Measurements from ENCODE around the gene PLEKHG5. TPM values are rescaled to one million over a fixed set of nuclear protein-coding genes. Genes with fewer than 3 reads are reported as not detected.
A peak's percentile ranks its signal among the peaks of the same experiment; 100 is the strongest.

Gene PLEKHG5
- total RNA-seq, 1 experiment from 2014 or later: 0.86 TPM

DNA sequence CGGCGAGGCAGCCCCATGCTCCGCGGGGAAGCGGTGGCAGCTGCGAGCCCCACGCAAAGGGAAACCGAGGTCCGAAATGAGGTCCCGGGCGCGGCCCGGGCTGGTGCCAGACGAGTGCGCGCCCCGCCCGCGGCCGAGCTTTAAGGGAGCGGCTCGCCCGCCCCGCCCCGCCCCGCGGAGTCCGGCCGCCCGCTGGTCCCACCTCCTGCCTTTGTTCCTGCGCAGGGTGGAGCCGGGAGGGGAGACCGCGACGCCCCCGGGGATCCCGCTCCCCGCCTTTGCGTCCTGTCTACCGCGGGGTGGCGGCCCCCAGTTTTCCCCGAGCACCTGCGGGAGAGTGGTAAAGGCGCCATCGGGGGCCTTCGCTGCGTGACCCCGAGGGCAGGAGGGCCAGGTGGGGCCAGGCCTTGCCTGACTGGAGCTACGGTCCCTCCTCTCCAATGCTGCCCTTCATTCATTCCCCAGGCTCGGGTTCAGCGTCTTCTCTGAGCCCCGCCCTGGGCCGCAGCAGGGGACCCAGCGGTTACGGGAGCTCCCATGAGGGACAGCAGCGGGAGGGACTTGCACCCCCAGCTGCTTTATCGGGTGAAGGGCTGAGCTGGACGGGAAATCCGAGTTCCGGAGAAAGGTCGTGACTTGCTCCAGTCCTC lies 71.5 kb downstream of the PLEKHG5 start, which contains the start of gene HES2:
HES2 (minus strand) TSS at position 116 of the 650 bp plus-strand sequence; CDS start at position 17, 99 bp downstream.
- CTCF ChIA-PET: interaction anchor here (0.5 to 1.1 kb wide), 5 partner anchors 12 to 875 kb away, joined by 3 to 9 read pairs (median 3); no protein-coding TSS in a partner anchor
- Histone ChIP-seq H3K4me3 (ENCODE audit: low read depth, low read length, poor library complexity, severe bottlenecking) (peak within 1 kb of the TSS; percentile 21), H3K9me3 (ENCODE audit: low read depth, low read length, poor library complexity, severe bottlenecking) (no peaks in the 10 kb centered on the region), H3K36me3 (ENCODE audit: insufficient read depth, low read length, poor library complexity, severe bottlenecking) (no peaks in the 10 kb centered on the region), H3K27ac (ENCODE audit: low read depth, low read length, poor library complexity, severe bottlenecking) (no peak within 1 kb of the TSS), H3K4me1 (ENCODE audit: insufficient read depth, low read length, poor library complexity, severe bottlenecking) (peaks cover 12% of the 10 kb centered on the region), H3K27me3 (replicated peaks; ENCODE audit: insufficient read depth, low read depth, low read length, poor library complexity) (peaks cover 94% of the 10 kb centered on the region)
- TF ChIP-seq EZH2 (IDR thresholded peaks at IDR 0.05; ENCODE audit: borderline replicate concordance, low read depth, low read length, poor library complexity, severe bottlenecking): peak; percentile 85
- TF ChIP-seq, protein P1, sequence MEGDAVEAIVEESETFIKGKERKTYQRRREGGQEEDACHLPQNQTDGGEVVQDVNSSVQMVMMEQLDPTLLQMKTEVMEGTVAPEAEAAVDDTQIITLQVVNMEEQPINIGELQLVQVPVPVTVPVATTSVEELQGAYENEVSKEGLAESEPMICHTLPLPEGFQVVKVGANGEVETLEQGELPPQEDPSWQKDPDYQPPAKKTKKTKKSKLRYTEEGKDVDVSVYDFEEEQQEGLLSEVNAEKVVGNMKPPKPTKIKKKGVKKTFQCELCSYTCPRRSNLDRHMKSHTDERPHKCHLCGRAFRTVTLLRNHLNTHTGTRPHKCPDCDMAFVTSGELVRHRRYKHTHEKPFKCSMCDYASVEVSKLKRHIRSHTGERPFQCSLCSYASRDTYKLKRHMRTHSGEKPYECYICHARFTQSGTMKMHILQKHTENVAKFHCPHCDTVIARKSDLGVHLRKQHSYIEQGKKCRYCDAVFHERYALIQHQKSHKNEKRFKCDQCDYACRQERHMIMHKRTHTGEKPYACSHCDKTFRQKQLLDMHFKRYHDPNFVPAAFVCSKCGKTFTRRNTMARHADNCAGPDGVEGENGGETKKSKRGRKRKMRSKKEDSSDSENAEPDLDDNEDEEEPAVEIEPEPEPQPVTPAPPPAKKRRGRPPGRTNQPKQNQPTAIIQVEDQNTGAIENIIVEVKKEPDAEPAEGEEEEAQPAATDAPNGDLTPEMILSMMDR (conservative IDR thresholded peaks at IDR 0.05; ENCODE audit: low read depth, low read length): no peak
- DNase-seq (ENCODE audit: low spot score): no peak
- no TSS peak for BruUV-seq (replicated peaks)
- POLR2A ChIA-PET (ENCODE audit: low non-redundant PET): interaction anchor here (0.6 kb wide), 1 partner anchor 239 kb away, joined by 3 read pairs; no protein-coding TSS in a partner anchor
- intact Hi-C loops (cut with micrococcal nuclease; ENCODE audit: unreplicated experiment): no loop called here

DNA sequence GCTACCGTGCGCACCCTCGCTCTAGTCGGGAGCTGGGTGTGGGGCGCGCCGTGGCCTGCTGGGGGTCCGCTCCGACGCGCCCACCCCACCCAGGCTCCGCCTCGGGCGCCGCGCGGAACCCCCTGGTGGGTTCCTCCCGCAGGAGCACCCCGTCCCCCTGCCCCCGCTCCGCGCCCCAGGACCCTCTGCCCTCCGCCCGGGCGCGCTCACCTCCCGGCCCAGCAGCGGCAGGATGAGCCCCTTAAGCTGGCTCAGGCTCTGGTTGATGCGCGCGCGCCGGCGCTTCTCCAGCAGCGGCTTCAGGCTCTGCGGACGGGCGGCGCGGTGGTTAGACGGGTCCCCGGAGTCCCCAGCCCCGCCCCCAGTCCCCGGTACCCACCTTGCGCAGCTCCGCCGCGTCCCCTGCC lies 72.1 kb downstream of the PLEKHG5 start:
- Histone ChIP-seq H3K9me3 (ENCODE audit: low read depth, low read length, poor library complexity, severe bottlenecking) (no peaks in the 10 kb centered on the region), H3K4me3 (ENCODE audit: low read depth, low read length, poor library complexity, severe bottlenecking) (peak overlapping the region; percentile 21), H3K27ac (ENCODE audit: low read depth, low read length, poor library complexity, severe bottlenecking) (no peak overlapping the region), H3K36me3 (ENCODE audit: insufficient read depth, low read length, poor library complexity, severe bottlenecking) (no peaks in the 10 kb centered on the region), H3K27me3 (replicated peaks; ENCODE audit: insufficient read depth, low read depth, low read length, poor library complexity) (peaks cover 94% of the 10 kb centered on the region), H3K4me1 (ENCODE audit: insufficient read depth, low read length, poor library complexity, severe bottlenecking) (peaks cover 12% of the 10 kb centered on the region)
- DNase-seq (ENCODE audit: low spot score): no peak
- intact Hi-C loops (cut with micrococcal nuclease; ENCODE audit: unreplicated experiment): no loop called here
- BruUV-seq (replicated peaks): no TSS peak
- ChIA-PET CTCF (interaction anchor here (0.6 to 1.1 kb wide), 3 partner anchors 14 to 875 kb away, joined by 3 to 4 read pairs (median 3); no protein-coding TSS in a partner anchor), POLR2A (ENCODE audit: low non-redundant PET) (no interaction called here)
- TF ChIP-seq EZH2 (IDR thresholded peaks at IDR 0.05; ENCODE audit: borderline replicate concordance, low read depth, low read length, poor library complexity, severe bottlenecking): no peak
- TF ChIP-seq, protein P1 (conservative IDR thresholded peaks at IDR 0.05; ENCODE audit: low read depth, low read length): no peak

DNA sequence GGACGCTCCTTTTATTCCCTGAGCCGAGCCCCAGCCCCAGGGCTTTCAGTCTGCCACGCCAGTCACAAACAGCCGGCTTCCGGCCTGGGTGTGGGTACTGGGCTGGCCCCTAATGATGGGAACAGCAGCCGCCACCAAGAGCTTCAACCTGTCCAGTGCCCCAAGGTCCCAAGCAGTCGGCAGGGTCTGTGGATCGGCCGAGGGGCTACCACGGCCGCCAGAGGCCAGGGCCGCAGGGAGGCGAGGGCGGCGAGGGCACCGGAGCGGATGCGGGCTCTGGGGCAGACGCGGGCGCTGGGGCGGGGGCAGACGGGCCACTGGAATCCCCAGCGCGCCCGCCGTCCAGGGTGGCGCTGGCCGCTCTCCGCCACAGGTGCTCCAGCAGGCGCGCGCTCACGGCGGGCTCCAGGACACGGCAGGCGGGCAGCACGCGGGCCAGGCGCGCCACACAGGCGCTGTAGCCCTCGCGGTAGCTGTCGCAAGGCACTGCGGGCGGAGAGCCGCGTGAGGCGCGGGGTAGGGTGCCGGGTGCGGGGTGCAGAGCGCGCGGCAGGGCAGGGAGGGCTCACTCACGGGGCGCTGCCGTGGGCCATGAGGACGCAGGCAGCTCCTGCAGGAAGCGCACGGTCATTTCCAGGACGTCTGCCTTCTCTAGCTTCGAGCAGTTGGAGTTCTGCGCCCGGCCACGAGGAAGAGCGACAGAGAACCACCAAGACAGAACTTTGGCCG lies 72.6 kb downstream of the PLEKHG5 start:
- peak; percentile 50 for TF ChIP-seq EZH2 (IDR thresholded peaks at IDR 0.05; ENCODE audit: borderline replicate concordance, low read depth, low read length, poor library complexity, severe bottlenecking)
- TF ChIP-seq, protein P1 (conservative IDR thresholded peaks at IDR 0.05; ENCODE audit: low read depth, low read length): no peak
- no peak for DNase-seq (ENCODE audit: low spot score)
- Histone ChIP-seq H3K4me1 (ENCODE audit: insufficient read depth, low read length, poor library complexity, severe bottlenecking) (peaks cover 12% of the 10 kb centered on the region), H3K4me3 (ENCODE audit: low read depth, low read length, poor library complexity, severe bottlenecking) (no peak overlapping the region), H3K27ac (ENCODE audit: low read depth, low read length, poor library complexity, severe bottlenecking) (no peak overlapping the region), H3K36me3 (ENCODE audit: insufficient read depth, low read length, poor library complexity, severe bottlenecking) (no peaks in the 10 kb centered on the region), H3K27me3 (replicated peaks; ENCODE audit: insufficient read depth, low read depth, low read length, poor library complexity) (peaks cover 92% of the 10 kb centered on the region), H3K9me3 (ENCODE audit: low read depth, low read length, poor library complexity, severe bottlenecking) (no peaks in the 10 kb centered on the region)
- intact Hi-C loops (cut with micrococcal nuclease; ENCODE audit: unreplicated experiment): no loop called here
- CTCF ChIA-PET: interaction anchor here (0.6 to 1.1 kb wide), 2 partner anchors 14 to 105 kb away, joined by 3 to 4 read pairs; no protein-coding TSS in a partner anchor
- POLR2A ChIA-PET (ENCODE audit: low non-redundant PET): no interaction called here
- no TSS peak for BruUV-seq (replicated peaks)
